Measurements from ENCODE around the gene TEDC2. TPM values are rescaled to one million over a fixed set of nuclear protein-coding genes. Genes with fewer than 3 reads are reported as not detected.

Gene TEDC2
- total RNA-seq, 1 donor from 2014 or later = 9.1 TPM

DNA sequence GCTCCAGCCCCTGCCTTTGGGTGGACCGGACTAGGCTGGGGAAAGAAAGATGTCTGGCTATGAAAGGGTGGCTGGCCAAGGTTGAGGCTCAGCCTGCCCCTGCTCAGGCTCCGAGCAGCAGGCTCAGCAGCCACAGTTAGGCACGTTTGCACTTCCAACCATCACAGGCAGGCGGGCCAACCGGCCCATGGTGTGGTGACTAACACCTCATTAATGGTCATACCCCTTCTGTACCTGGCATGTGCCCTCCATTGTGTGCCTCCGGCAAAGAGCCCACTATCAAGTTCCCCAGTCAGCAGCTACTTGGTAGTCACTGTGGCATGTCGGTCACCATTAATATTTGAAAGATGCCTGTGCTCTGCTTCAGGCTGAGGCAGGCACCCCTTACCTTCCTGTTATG lies 21.8 kb downstream of the TEDC2 start:
- H3K27ac Mint-ChIP-seq (ENCODE audit: unreplicated experiment) = no peak overlapping the region
- DNase-seq (ENCODE audit: low spot score) = no peak
- H3K36me3 Mint-ChIP-seq (ENCODE audit: low read depth, unreplicated experiment) = no peaks in the 10 kb centered on the region
- H3K4me3 Mint-ChIP-seq (ENCODE audit: unreplicated experiment) = no peak overlapping the region
- no peaks in the 10 kb centered on the region for H3K9me3 Mint-ChIP-seq (ENCODE audit: unreplicated experiment)
- H3K4me1 Mint-ChIP-seq (ENCODE audit: unreplicated experiment) = peaks cover under 1% of the 10 kb centered on the region
- TF ChIP-seq CTCF (IDR thresholded peaks at IDR 0.05; ENCODE audit: unreplicated experiment) = no peak
- H3K27me3 Mint-ChIP-seq (ENCODE audit: unreplicated experiment) = peaks cover 24% of the 10 kb centered on the region

GRCh38 chr16:2482249-2482648 lies 22.3 kb downstream of the TEDC2 start:
- no peak overlapping the region for H3K27ac Mint-ChIP-seq (ENCODE audit: unreplicated experiment)
- no peak for TF ChIP-seq CTCF (IDR thresholded peaks at IDR 0.05; ENCODE audit: unreplicated experiment)
- no peak for DNase-seq (ENCODE audit: low spot score)
- peaks cover 21% of the 10 kb centered on the region for H3K27me3 Mint-ChIP-seq (ENCODE audit: unreplicated experiment)
- H3K9me3 Mint-ChIP-seq (ENCODE audit: unreplicated experiment) = no peaks in the 10 kb centered on the region
- no peaks in the 10 kb centered on the region for H3K36me3 Mint-ChIP-seq (ENCODE audit: low read depth, unreplicated experiment)
- no peak overlapping the region for H3K4me3 Mint-ChIP-seq (ENCODE audit: unreplicated experiment)
- H3K4me1 Mint-ChIP-seq (ENCODE audit: unreplicated experiment) = peaks cover 6% of the 10 kb centered on the region

- H3K4me3 Mint-ChIP-seq (ENCODE audit: unreplicated experiment) = peak overlapping the region; percentile 53
Observed at GRCh38 chr16:2482708-2483534, 23.0 kb downstream of the TEDC2 start.

DNA sequence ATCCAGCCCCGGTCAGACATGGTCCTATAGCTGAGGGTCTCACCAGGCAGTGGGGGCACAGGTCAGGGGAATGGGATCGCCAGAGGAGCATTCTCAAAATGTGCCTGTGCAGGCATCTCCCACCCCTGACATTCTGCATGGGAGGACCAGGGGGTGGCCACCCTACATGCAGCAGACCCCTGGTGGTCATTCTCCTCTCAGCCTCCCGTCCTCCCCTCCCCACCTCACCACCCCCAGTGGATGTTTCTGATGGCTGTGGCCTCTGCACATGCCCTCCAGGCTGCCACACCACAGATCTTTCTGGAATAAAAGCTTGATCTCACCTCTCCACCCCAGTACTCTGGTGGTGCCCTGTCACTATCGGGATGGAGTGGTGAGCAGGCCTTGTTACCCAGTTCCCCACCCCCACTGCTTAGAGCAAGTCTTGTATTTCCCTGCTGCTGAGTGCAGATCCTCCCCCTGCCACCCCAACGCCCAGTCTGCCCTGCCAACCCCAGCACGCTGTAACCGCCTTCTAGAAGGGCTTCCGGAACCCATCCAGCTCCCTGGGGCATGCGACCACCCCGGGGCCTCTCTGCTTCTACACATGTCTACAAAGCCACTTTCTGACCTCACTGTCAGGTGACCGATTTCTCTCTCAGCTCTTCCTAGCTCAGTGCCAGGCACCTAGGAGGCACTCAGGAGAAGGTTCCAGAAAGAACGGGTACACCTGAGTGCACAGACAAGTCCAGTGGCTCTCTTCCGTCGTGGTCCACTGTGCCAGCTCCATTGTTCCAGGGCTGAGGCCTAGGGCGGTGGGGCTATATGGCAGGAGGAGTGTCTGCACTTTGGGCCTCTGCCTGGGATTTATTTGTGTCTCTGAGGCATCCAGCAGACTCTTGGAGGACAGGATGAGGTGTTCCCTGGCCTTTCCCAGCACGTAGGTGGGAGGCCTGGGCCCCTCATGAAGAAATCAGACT lies 24.3 kb downstream of the TEDC2 start:
- no peak for TF ChIP-seq CTCF (IDR thresholded peaks at IDR 0.05; ENCODE audit: unreplicated experiment)
- H3K27ac Mint-ChIP-seq (ENCODE audit: unreplicated experiment) = no peak overlapping the region
- peaks cover 10% of the 10 kb centered on the region for H3K4me1 Mint-ChIP-seq (ENCODE audit: unreplicated experiment)
- H3K27me3 Mint-ChIP-seq (ENCODE audit: unreplicated experiment) = peaks cover 15% of the 10 kb centered on the region
- no peak for DNase-seq (ENCODE audit: low spot score)
- no peaks in the 10 kb centered on the region for H3K36me3 Mint-ChIP-seq (ENCODE audit: low read depth, unreplicated experiment)
- no peak overlapping the region for H3K4me3 Mint-ChIP-seq (ENCODE audit: unreplicated experiment)
- H3K9me3 Mint-ChIP-seq (ENCODE audit: unreplicated experiment) = no peaks in the 10 kb centered on the region

More at GRCh38 chr16:2482708-2483534, 23.0 kb downstream of the TEDC2 start:
- Mint-ChIP-seq H3K36me3 (ENCODE audit: low read depth, unreplicated experiment) (no peaks in the 10 kb centered on the region), H3K4me1 (ENCODE audit: unreplicated experiment) (peaks cover 10% of the 10 kb centered on the region), H3K27ac (ENCODE audit: unreplicated experiment) (no peak overlapping the region), H3K9me3 (ENCODE audit: unreplicated experiment) (no peaks in the 10 kb centered on the region), H3K27me3 (ENCODE audit: unreplicated experiment) (peaks cover 19% of the 10 kb centered on the region)
- no peak for DNase-seq (ENCODE audit: low spot score)
- no peak for TF ChIP-seq CTCF (IDR thresholded peaks at IDR 0.05; ENCODE audit: unreplicated experiment)

All from endothelial cell (in vitro differentiated cells).